GM12878 (cell line): ENCODE data around the gene NHSL1. TPM values are rescaled to one million over a fixed set of nuclear protein-coding genes. Genes with fewer than 3 reads are reported as not detected.

Experiments
- CEBPB ChIP-seq, 2 experiments: fragments of 150-350 bp in 1 of 2; IDR thresholded peaks; 2 replicates each; pipeline ENCODE4 v1.6.1; 2012 to 2014; ENCODE audit warnings: low read depth in 2 of 2, low read length in 2 of 2, borderline replicate concordance in 1 of 2, inconsistent platforms in 1 of 2
- CREB1 ChIP-seq: IDR thresholded peaks from 2 replicates; pipeline ENCODE4 v1.6.1; 2012; ENCODE audit warnings: low read depth, mild to moderate bottlenecking, inconsistent platforms
- FOXK2 ChIP-seq: fragments of 450-650 bp; IDR thresholded peaks from 2 replicates; pipeline ENCODE4 v1.6.1; 2017; ENCODE audit warnings: mild to moderate bottlenecking, moderate library complexity
- POLR2AphosphoS5 ChIP-seq: IDR thresholded peaks from 2 replicates; pipeline ENCODE4 v1.6.1; 2011; ENCODE audit warnings: mild to moderate bottlenecking, low read length, inconsistent platforms
- SRF ChIP-seq, 2 experiments: IDR thresholded peaks; 2 replicates each; pipeline ENCODE4 v1.6.1; 2011; ENCODE audit warnings: low read depth in 2 of 2, low read length in 2 of 2, mild to moderate bottlenecking in 1 of 2, moderate library complexity in 1 of 2
- TBL1XR1 ChIP-seq: IDR thresholded peaks from 2 replicates; pipeline ENCODE4 v1.6.1; 2012; ENCODE audit warnings: low read depth, low read length, improper control_type of control experiment
- ZSCAN29 ChIP-seq: fragments of 450-650 bp; IDR thresholded peaks from 2 replicates; pipeline ENCODE4 v1.6.1; 2017; ENCODE audit warnings: mild to moderate bottlenecking, moderate library complexity
- microRNA-seq: library from miRNA; unstranded; fragments of <30 nt; microRNA quantifications from one replicate; pipeline ENCODE4, GENCODE V29; 2018
- polyA plus RNA-seq, 11 experiments: library from polyadenylated mRNA; depleted of rRNA in 4 of 11; unstranded in 6 of 11; stranded (reverse) in 5 of 11; fragments of >200 nt; fragmentation: Nextera tagmentation in 4 of 11; fragmentation: Illumina TruSeq in 1 of 11; extraction: Ambion mirVana in 4 of 11; extraction: Trizol in 1 of 11; gene quantifications; 1 replicate in 1 of 11; 2 replicates in 10 of 11; pipeline versions ENCODE4 v1.2.1 to v1.2.3, GENCODE V29; 2011 to 2016; ENCODE audit warnings: inconsistent platforms in 2 of 11, missing spikeins in 2 of 11, low read depth in 1 of 11
- small RNA-seq: library from RNA; depleted of rRNA; stranded (forward); fragments of <200 nt; gene quantifications from one replicate; pipeline ENCODE3, GENCODE V24; 2014
- total RNA-seq, 4 experiments: library from RNA; depleted of rRNA in 3 of 4; stranded (reverse); fragments of >200 nt in 3 of 4; fragmentation: Illumina TruSeq in 1 of 4; extraction: Trizol in 1 of 4; gene quantifications; 2 replicates each; pipeline versions ENCODE4 v1.2.1 to v1.2.3, GENCODE V29; 2013 to 2021
- TF ChIP-seq, protein P1 (sequence below): fragments of 450-650 bp; formaldehyde crosslinking; IDR thresholded peaks from 2 replicates; pipeline ENCODE4 v1.4.0; 2022; ENCODE audit warnings: mild to moderate bottlenecking, moderate library complexity
- TF ChIP-seq, protein P2 (sequence below): IDR thresholded peaks from 2 replicates; pipeline ENCODE4 v1.6.1; 2011; ENCODE audit warnings: mild to moderate bottlenecking, low read depth, low read length, moderate library complexity; ENCODE audit not compliant: insufficient replicate concordance

NHSL1 gene
- total and polyA plus RNA-seq, 10 of the 15 experiments (the other 5 are each of a cell fraction or from before 2014, with no cell fraction given), result 0.26 to 14.1 (median 0.90) TPM

DNA sequence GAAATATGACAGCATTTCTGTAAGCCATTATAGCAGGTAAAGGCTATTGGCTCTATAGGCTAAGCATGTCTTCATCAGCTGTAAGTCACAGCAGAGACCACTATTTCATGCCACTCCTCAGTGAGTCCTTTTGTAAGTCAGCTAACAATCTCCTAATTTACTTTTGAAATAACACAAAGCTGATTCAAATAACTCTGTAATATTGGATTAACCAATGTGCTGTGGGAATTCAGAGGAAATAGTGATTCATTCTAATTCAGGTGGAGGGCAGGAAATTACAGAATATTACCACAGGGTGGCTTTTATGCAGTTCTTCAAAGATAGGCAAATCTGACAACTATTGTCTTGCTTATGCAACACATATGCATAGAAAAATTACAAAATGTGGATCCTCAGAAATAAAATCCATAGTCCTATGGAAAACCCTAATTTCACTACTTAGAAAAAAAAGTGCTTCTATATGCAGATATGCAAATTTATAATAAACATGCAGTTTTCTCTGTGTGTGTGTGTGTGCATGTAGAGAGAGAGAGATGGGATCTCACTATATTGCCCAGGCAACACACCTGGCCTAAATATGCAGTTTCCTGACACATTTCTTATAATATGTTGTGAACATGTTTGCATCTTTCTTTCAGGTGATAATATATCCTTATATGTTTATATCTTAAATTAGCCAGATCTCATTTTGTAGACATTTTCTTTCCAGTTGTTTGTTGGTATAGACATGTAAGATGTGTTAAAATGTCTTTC lies 126.4 kb downstream of the NHSL1 start (continued):
- no peak for TF ChIP-seq SRF (IDR thresholded peaks at IDR 0.05; ENCODE audit: low read depth in 2 of 2, low read length in 2 of 2)
- TF ChIP-seq TBL1XR1, result no peak
- TF ChIP-seq CEBPB (IDR thresholded peaks at IDR 0.05; ENCODE audit: borderline replicate concordance in 1 of 2, low read depth in 2 of 2, low read length in 2 of 2), result no peak
- TF ChIP-seq, protein P1, sequence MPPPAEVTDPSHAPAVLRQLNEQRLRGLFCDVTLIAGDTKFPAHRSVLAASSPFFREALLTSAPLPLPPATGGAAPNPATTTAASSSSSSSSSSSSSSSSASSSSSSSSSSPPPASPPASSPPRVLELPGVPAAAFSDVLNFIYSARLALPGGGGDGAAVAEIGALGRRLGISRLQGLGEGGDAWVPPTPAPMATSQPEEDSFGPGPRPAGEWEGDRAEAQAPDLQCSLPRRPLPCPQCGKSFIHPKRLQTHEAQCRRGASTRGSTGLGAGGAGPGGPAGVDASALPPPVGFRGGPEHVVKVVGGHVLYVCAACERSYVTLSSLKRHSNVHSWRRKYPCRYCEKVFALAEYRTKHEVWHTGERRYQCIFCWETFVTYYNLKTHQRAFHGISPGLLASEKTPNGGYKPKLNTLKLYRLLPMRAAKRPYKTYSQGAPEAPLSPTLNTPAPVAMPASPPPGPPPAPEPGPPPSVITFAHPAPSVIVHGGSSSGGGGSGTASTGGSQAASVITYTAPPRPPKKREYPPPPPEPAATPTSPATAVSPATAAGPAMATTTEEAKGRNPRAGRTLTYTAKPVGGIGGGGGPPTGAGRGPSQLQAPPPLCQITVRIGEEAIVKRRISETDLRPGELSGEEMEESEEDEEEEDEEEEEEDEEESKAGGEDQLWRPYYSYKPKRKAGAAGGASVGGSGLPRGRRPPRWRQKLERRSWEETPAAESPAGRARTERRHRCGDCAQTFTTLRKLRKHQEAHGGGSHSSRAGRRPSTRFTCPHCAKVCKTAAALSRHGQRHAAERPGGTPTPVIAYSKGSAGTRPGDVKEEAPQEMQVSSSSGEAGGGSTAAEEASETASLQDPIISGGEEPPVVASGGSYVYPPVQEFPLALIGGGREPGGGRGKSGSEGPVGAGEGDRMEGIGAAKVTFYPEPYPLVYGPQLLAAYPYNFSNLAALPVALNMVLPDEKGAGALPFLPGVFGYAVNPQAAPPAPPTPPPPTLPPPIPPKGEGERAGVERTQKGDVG (CRISPR knock-in tag), result no peak
- no peak for TF ChIP-seq POLR2AphosphoS5
- TF ChIP-seq FOXK2, result no peak
- no peak for TF ChIP-seq ZSCAN29
- TF ChIP-seq, protein P2, sequence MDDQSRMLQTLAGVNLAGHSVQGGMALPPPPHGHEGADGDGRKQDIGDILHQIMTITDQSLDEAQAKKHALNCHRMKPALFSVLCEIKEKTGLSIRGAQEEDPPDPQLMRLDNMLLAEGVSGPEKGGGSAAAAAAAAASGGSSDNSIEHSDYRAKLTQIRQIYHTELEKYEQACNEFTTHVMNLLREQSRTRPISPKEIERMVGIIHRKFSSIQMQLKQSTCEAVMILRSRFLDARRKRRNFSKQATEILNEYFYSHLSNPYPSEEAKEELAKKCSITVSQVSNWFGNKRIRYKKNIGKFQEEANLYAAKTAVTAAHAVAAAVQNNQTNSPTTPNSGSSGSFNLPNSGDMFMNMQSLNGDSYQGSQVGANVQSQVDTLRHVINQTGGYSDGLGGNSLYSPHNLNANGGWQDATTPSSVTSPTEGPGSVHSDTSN, result no peak
- TF ChIP-seq CREB1, result no peak
- TF ChIP-seq, all 136 proteins: peak for 0

Small RNAs within 50 kb of the gene (microRNA-seq; reads per million reads assigned to microRNA genes)
- 11.7 reads per million, percentile 46 among the genes with 10 or more reads in this experiment for gene MIR3145

Small RNAs within 50 kb of the gene (small RNA-seq; reads per million reads assigned to genes)
- not detected for gene AL031003.1
- not detected for gene AL391669.1
- gene MIR3145, result not detected

Other genes with a start within 250 kb of the NHSL1 start
- not detected in 2 replicates for gene SMIM28, start 121.6 kb downstream of the NHSL1 start, total RNA-seq (2014; rRNA removed)
- gene SMIM28, start 121.6 kb downstream of the NHSL1 start, total RNA-seq (2014; rRNA removed; fragmentation: Illumina TruSeq; extraction: Trizol), result not detected in 2 replicates
- gene SMIM28, start 121.6 kb downstream of the NHSL1 start, total RNA-seq (2021), result not detected in 2 replicates
- gene SMIM28, start 121.6 kb downstream of the NHSL1 start, polyA plus RNA-seq (2011; rRNA removed), result not detected in 2 replicates
- gene SMIM28, start 121.6 kb downstream of the NHSL1 start, polyA plus RNA-seq (2014; fragmentation: Illumina TruSeq; extraction: Trizol), result not detected in 2 replicates
- not detected for gene SMIM28, start 121.6 kb downstream of the NHSL1 start, polyA plus RNA-seq (2014; fragmentation: Nextera tagmentation; extraction: Ambion mirVana)
- not detected in 2 replicates for gene SMIM28, start 121.6 kb downstream of the NHSL1 start, polyA plus RNA-seq (2014; rRNA removed)
- gene SMIM28, start 121.6 kb downstream of the NHSL1 start, polyA plus RNA-seq (2016; fragmentation: Nextera tagmentation; extraction: Ambion mirVana), result not detected
- gene HEBP2, start 95.3 kb downstream of the NHSL1 start, total RNA-seq (2014; rRNA removed), result 13.1 and 15.2 TPM in 2 replicates
- 7.0 and 7.4 TPM in 2 replicates for gene HEBP2, start 95.3 kb downstream of the NHSL1 start, total RNA-seq (2014; rRNA removed; fragmentation: Illumina TruSeq; extraction: Trizol)
- 23.8 and 24.8 TPM in 2 replicates for gene HEBP2, start 95.3 kb downstream of the NHSL1 start, total RNA-seq (2021)
- 25.2 and 52.2 TPM in 2 replicates for gene HEBP2, start 95.3 kb downstream of the NHSL1 start, polyA plus RNA-seq (2011; rRNA removed)
- gene HEBP2, start 95.3 kb downstream of the NHSL1 start, polyA plus RNA-seq (2014; fragmentation: Illumina TruSeq; extraction: Trizol), result 3.9 and 5.3 TPM in 2 replicates
- gene HEBP2, start 95.3 kb downstream of the NHSL1 start, polyA plus RNA-seq (2014; fragmentation: Nextera tagmentation; extraction: Ambion mirVana), result 10 to 100 TPM in 1 of 2 experiments, 1 to 10 TPM in 1; 3.8 to 17.2 TPM
- gene HEBP2, start 95.3 kb downstream of the NHSL1 start, polyA plus RNA-seq (2014; rRNA removed), result 16.7 and 17.5 TPM in 2 replicates
- 10 to 100 TPM; 40.1 to 41.8 TPM for gene HEBP2, start 95.3 kb downstream of the NHSL1 start, polyA plus RNA-seq (2016; fragmentation: Nextera tagmentation; extraction: Ambion mirVana)